GM12873 (cell line): ENCODE results near the gene CHRNA4.

Experiments
- TF ChIP-seq, protein P1 (sequence below): IDR thresholded peaks from 2 replicates; pipeline ENCODE4 v1.5.1; 2012; ENCODE audit warnings: low read depth, mild to moderate bottlenecking, moderate library complexity, low read length, control low read depth; ENCODE audit not compliant: insufficient read depth; ENCODE audit errors: missing control alignments

The CHRNA4 gene

DNA sequence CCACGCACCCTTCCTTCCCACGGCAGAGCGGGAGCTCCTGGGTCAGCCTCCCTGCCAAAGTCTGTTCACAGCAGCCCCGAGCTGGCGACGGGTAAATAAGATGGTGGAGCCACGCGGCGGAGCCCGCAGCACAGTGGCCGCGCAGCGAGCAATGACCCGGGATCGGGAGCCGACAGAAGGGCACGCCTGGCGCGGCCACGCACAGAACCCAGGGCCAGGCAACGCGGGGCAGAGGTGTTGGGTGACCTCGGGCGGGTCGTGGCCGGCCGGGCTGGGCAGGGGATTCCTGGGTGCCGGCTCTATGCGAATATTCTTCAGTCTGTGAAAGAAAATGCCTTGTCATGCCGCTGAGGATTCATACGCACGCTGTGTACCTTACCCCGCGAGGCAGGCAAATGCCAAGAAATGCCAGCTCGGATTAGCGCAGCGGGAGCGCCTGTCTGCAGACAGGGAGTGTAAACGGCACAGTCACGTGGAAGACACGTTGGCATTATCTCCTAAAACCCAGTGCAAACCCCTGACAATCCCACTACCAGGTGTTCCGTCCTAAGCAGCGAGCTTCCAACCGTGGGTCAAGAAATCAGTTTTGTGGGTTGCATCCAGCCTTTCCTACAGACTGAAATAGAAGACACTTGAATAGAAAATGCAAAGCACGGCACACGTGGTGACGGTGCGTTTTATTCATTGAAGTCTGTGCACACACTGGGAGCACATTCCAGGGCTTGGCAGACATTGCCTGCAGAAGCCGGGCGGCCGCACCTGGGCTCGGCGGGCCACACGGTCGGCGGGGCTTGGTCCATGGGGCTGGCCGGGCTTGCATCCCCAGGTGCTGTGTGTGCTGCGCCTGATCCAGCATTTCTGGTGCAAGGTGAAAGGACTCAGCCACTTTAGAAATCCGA lies 18.3 kb downstream of the CHRNA4 start:
- TF ChIP-seq, protein P1, sequence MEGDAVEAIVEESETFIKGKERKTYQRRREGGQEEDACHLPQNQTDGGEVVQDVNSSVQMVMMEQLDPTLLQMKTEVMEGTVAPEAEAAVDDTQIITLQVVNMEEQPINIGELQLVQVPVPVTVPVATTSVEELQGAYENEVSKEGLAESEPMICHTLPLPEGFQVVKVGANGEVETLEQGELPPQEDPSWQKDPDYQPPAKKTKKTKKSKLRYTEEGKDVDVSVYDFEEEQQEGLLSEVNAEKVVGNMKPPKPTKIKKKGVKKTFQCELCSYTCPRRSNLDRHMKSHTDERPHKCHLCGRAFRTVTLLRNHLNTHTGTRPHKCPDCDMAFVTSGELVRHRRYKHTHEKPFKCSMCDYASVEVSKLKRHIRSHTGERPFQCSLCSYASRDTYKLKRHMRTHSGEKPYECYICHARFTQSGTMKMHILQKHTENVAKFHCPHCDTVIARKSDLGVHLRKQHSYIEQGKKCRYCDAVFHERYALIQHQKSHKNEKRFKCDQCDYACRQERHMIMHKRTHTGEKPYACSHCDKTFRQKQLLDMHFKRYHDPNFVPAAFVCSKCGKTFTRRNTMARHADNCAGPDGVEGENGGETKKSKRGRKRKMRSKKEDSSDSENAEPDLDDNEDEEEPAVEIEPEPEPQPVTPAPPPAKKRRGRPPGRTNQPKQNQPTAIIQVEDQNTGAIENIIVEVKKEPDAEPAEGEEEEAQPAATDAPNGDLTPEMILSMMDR = no peak

DNA sequence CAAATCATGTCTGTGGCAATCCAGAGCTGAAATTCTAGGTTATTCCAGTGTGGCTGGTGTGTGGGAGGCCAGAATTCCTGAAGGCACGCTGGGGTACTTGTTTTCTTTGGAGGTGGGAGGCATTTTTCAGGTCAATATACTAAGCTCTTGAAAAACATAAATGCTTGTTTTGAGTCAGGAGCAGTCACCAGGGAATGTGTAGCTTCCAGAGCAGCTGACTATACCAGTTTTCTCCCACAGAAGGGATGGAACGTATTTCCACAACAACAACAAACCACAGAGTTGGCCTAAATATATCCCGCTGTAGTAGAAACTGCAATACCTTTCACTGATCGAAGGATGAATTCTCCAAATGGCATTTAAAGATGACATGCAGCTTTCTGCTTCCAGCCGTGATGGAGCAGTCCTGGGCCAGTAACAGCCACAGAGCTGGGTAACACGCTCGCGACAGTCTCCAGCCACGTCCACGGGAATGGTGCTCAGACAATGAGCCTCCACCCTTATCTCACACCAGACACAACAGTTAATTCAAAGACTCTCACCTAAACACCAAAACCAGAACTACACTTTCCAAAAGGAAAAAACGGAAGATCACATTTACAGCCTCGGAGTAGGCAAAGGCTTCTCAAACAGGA lies 23.2 kb downstream of the CHRNA4 start:
- TF ChIP-seq, protein P1 = no peak

DNA sequence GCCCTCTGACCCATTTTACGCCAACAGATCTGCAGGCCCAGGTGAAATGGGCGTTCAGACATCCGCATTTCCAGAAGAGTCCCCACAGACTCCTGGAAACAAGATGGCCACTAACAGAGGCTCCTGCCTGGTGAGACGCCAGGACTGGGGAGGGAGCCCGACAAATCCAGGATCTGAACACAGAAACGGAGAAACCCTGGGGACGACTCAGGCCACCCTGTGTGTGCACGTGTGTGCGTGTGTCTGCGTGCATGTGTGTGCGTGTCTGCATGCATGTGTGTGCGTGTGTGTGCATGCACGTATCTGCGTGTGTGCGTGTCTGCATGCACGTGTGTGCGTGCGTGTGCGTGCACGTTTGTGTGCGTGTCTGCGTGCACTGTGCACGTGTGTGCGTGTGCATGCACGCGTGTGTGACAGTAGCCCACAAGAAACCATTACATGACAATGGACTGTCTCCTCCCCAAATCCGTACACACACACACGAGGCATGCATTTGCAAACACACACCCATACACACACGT lies 24.9 kb downstream of the CHRNA4 start:
- TF ChIP-seq, protein P1 = no peak

DNA sequence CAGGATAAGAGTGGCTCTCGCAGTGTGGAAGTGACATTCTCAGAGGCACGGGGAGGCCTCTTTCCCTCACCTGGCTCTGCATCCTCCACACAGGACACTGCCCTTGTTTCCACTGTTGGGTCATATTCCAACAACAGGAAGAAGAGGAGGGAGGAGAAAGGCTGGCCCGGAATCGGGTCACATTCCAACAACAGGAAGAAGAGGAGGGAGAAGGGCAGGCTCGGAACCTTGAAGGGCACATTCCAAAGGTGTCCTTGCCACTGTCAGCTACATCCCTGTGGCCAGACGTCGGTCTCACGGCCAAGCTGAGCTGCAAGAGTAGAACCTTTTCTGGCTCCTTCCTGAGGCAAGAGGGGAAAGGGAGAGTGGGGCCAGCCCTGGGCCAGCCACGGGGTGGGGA lies 25.4 kb downstream of the CHRNA4 start:
- TF ChIP-seq, protein P1 = no peak

DNA sequence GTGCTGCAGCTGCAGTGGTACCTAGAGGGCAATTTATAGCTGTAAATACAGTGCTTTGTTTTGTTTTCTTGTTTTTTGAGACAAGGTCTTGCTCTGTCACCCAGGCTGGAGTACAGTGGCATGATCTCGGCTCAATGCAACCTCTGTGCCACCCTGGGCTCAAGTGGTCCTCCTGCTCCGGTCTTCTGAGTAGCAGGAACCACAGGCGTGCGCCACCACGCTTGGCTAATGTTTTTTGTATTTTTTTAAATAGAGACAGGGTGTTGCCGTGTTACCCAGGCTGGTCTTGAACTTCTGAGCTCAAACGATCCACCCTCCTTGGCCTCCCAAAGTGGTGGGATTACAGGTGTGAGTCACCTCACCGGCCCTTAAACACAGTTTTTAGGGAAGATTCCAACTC lies 26.8 kb downstream of the CHRNA4 start:
- TF ChIP-seq, protein P1 = no peak

DNA sequence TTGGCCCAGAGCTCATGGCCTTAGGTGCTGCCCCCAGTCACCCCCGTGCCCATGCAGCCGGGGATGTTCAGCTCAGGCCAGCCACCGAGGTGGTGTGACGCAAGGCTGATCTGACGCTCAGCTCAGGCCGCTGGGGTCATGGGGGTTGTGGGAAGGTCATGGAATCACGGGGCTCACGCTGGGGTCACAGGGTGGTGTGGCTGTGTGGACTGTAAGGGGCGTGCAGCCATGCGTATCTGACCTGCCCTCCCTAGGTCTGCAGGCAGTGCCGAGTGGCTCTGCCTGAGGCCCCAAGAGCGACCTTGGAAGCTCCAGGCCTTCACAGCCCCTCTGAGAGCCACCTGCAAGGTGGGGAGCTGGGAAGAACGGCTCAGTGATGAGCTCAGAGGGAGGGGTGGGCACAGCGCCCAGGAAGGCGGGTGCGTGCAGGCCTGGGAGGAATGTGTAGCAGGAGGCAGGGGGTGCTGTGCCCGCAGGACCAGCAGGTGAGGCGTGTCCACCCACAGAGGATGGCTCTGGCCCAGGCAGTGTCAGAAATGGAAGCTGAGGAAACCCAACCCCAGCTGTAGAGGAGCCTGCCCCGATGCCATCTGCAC lies 27.8 kb downstream of the CHRNA4 start:
- TF ChIP-seq, protein P1 = no peak
